GM23338 (cell line): ENCODE measurements around the gene TCP11L2. TPM values are rescaled to one million over a fixed set of nuclear protein-coding genes. Genes with fewer than 3 reads are reported as not detected.

Experiments used
- ATAC-seq: fragments of 200-7000 bp; cut with Tn5 transposase; 3 replicates; pipeline ENCODE4 v1.9.1; 2020
- DNase-seq: peaks from one replicate; pipeline ENCODE4 v3.0.0-alpha.2; 2015; ENCODE audit warnings: low spot score
- H2AFZ ChIP-seq: fragments of 200-600 bp; sonication (generic); 2 replicates; pipeline ENCODE4 v1.8.0; 2016; ENCODE audit warnings: antibody characterized with exemption, mild to moderate bottlenecking, moderate library complexity
- H3F3A ChIP-seq: fragments of 200-600 bp; sonication (generic); replicated peaks from 2 replicates; pipeline ENCODE4 v1.8.0; 2017; ENCODE audit warnings: antibody characterized with exemption, mixed run types, low read depth
- H3K27ac ChIP-seq: fragments of 200-600 bp; sonication (generic); 2 replicates; pipeline ENCODE4 v1.6.1; 2016; ENCODE audit warnings: low read depth
- H3K27me3 ChIP-seq: fragments of 200-600 bp; sonication (generic); 2 replicates; pipeline ENCODE4 v1.8.0; 2016; ENCODE audit warnings: mild to moderate bottlenecking, mixed run types, moderate library complexity; ENCODE audit not compliant: insufficient read depth
- H3K36me3 ChIP-seq: fragments of 200-600 bp; sonication (generic); 2 replicates; pipeline ENCODE4 v1.8.0; 2016; ENCODE audit warnings: mild to moderate bottlenecking; ENCODE audit not compliant: insufficient read depth
- H3K4me1 ChIP-seq: fragments of 200-600 bp; sonication (generic); 2 replicates; pipeline ENCODE4 v1.8.0; 2016; ENCODE audit warnings: mild to moderate bottlenecking, moderate library complexity; ENCODE audit not compliant: insufficient read depth
- H3K4me2 ChIP-seq: fragments of 200-600 bp; sonication (generic); 2 replicates; pipeline ENCODE4 v1.7.1; 2017; ENCODE audit warnings: mixed run types
- H3K4me3 ChIP-seq: fragments of 200-600 bp; sonication (generic); 2 replicates; pipeline ENCODE4 v1.6.1; 2016; ENCODE audit warnings: mixed run types
- H3K79me2 ChIP-seq: fragments of 200-600 bp; sonication (generic); replicated peaks from 2 replicates; pipeline ENCODE4 v1.8.0; 2017; ENCODE audit warnings: mild to moderate bottlenecking; ENCODE audit not compliant: insufficient read depth
- H3K9me2 ChIP-seq: fragments of 200-600 bp; sonication (generic); 2 replicates; pipeline ENCODE4 v1.8.0; 2017; ENCODE audit not compliant: insufficient read depth
- H4K20me1 ChIP-seq: fragments of 200-600 bp; sonication (generic); replicated peaks from 2 replicates; pipeline ENCODE4 v1.8.0; 2017; ENCODE audit warnings: mild to moderate bottlenecking; ENCODE audit not compliant: insufficient read depth
- H3K27ac Mint-ChIP-seq: 2 replicates; pipeline ENCODE4 v1.8.0; 2020; ENCODE audit warnings: inconsistent platforms, mild to moderate bottlenecking, moderate library complexity, mixed read lengths
- H3K27me3 Mint-ChIP-seq: 3 replicates; pipeline ENCODE4 v1.8.0; 2022; ENCODE audit warnings: low read depth, mild to moderate bottlenecking, moderate library complexity, mixed read lengths, inconsistent platforms; ENCODE audit not compliant: insufficient read depth, poor library complexity
- H3K36me3 Mint-ChIP-seq: 3 replicates; pipeline ENCODE4 v1.8.0; 2021; ENCODE audit warnings: low read depth, mild to moderate bottlenecking, inconsistent platforms, moderate library complexity, mixed read lengths
- H3K4me1 Mint-ChIP-seq: 3 replicates; pipeline ENCODE4 v1.8.0; 2020; ENCODE audit warnings: mild to moderate bottlenecking, inconsistent platforms, mixed read lengths
- H3K4me3 Mint-ChIP-seq: 3 replicates; pipeline ENCODE4 v1.8.0; 2021; ENCODE audit warnings: moderate library complexity, mild to moderate bottlenecking, inconsistent platforms, mixed read lengths
- H3K9me3 Mint-ChIP-seq: 3 replicates; pipeline ENCODE4 v1.8.0; 2020; ENCODE audit warnings: moderate library complexity, mild to moderate bottlenecking, inconsistent platforms, mixed read lengths
- CREB1 ChIP-seq: fragments of 250-450 bp; sonication (Bioruptor Pico); IDR thresholded peaks from 2 replicates; pipeline ENCODE4 v1.5.0; 2020; ENCODE audit warnings: low read depth, mild to moderate bottlenecking, moderate library complexity
- CTCF ChIP-seq, 2 experiments: fragments of 200-600 bp in 1 of 2; sonication (generic) in 1 of 2; conservative IDR thresholded peaks; 2 replicates each; pipeline versions ENCODE4 v1.5.1 to v1.6.1; 2016 to 2017; ENCODE audit warnings: antibody characterized with exemption in 2 of 2, low read depth in 2 of 2, mild to moderate bottlenecking in 2 of 2, moderate library complexity in 1 of 2
- ETS1 ChIP-seq: IDR thresholded peaks from 2 replicates; pipeline ENCODE4 v1.6.1; 2016; ENCODE audit warnings: antibody characterized with exemption
- EZH2 ChIP-seq: fragments of 200-600 bp; sonication (generic); IDR thresholded peaks from one replicate; pipeline ENCODE4 v1.8.0; 2017; ENCODE audit warnings: antibody characterized with exemption, mild to moderate bottlenecking, low read depth; ENCODE audit not compliant: unreplicated experiment
- JUNB ChIP-seq: IDR thresholded peaks from one replicate; pipeline ENCODE4 v1.6.1; 2016; ENCODE audit warnings: antibody characterized with exemption; ENCODE audit not compliant: unreplicated experiment
- NANOG ChIP-seq: IDR thresholded peaks from 2 replicates; pipeline ENCODE4 v1.6.1; 2016; ENCODE audit warnings: antibody characterized with exemption, borderline replicate concordance
- POLR2AphosphoS5 ChIP-seq: IDR thresholded peaks from 2 replicates; pipeline ENCODE4 v1.6.1; 2016; ENCODE audit warnings: antibody characterized with exemption, low read depth
- REST ChIP-seq: IDR thresholded peaks from one replicate; pipeline ENCODE4 v1.6.1; 2018; ENCODE audit warnings: antibody characterized with exemption; ENCODE audit not compliant: unreplicated experiment
- STAT1 ChIP-seq: IDR thresholded peaks from one replicate; pipeline ENCODE4 v1.6.1; 2016; ENCODE audit warnings: antibody characterized with exemption; ENCODE audit not compliant: unreplicated experiment
- ZNF114 ChIP-seq: fragments of 250-450 bp; sonication (Bioruptor Pico); IDR thresholded peaks from 2 replicates; pipeline ENCODE4 v1.5.0; 2020; ENCODE audit warnings: mild to moderate bottlenecking, moderate library complexity
- ZNF331 ChIP-seq: fragments of 250-450 bp; sonication (Bioruptor Pico); IDR thresholded peaks from 2 replicates; pipeline ENCODE4 v1.5.0; 2020; ENCODE audit warnings: low read depth, mild to moderate bottlenecking, moderate library complexity
- polyA plus RNA-seq: library from polyadenylated mRNA; unstranded; fragments of >200 nt; fragmentation: Nextera tagmentation; extraction: Ambion mirVana; gene quantifications from 2 replicates; pipeline ENCODE4 v1.2.1, GENCODE V29; 2016
- total RNA-seq: library from RNA; depleted of rRNA; stranded (reverse); fragments of >200 nt; shearing (Covaris generic); gene quantifications from 2 replicates; pipeline ENCODE4 v1.2.3, GENCODE V29; 2014

TCP11L2 gene
- total and polyA plus RNA-seq, 2 experiments from 2014 or later = 1.4 to 4.4 TPM

- TF ChIP-seq ETS1 (no peak), POLR2AphosphoS5 (no peak), STAT1 (no peak)
- no peaks in the 10 kb centered on the region for H3K36me3 ChIP-seq
- H3K36me3 Mint-ChIP-seq = no peaks in the 10 kb centered on the region
These were observed 47.0 kb upstream of the TCP11L2 start for GRCh38 chr12:106255493-106255892.

GRCh38 chr12:106255952-106256351 is 46.6 kb upstream of the TCP11L2 start:
- Histone ChIP-seq H3K4me1 (peaks cover 19% of the 10 kb centered on the region), H3K4me3 (no peak overlapping the region), H3K4me2 (no peak overlapping the region), H3F3A (no peaks in the 10 kb centered on the region), H3K27me3 (no peaks in the 10 kb centered on the region), H2AFZ (no peak overlapping the region), H3K79me2 (no peaks in the 10 kb centered on the region), H3K9me2 (no peaks in the 10 kb centered on the region), H3K27ac (no peak overlapping the region), H4K20me1 (no peaks in the 10 kb centered on the region), H3K36me3 (no peaks in the 10 kb centered on the region)
- Mint-ChIP-seq H3K4me3 (no peak overlapping the region), H3K36me3 (no peaks in the 10 kb centered on the region), H3K4me1 (peaks cover 9% of the 10 kb centered on the region; the same call in 2 of the 3 replicates), H3K27me3 (peaks cover 6% of the 10 kb centered on the region), H3K27ac (no peak overlapping the region), H3K9me3 (no peaks in the 10 kb centered on the region)
- TF ChIP-seq NANOG (no peak), ETS1 (no peak), STAT1 (no peak), REST (no peak), CREB1 (CRISPR knock-in tag) (no peak), CTCF (conservative IDR thresholded peaks at IDR 0.05; ENCODE audit: low read depth in 2 of 2) (no peak), ZNF114 (CRISPR knock-in tag) (no peak), ZNF331 (CRISPR knock-in tag) (no peak), JUNB (no peak), EZH2 (no peak), POLR2AphosphoS5 (no peak)
- DNase-seq (no peak), ATAC-seq (no peak)

More at GRCh38 chr12:106255493-106255892, 47.0 kb upstream of the TCP11L2 start:
- Mint-ChIP-seq H3K4me3 (no peak overlapping the region), H3K27me3 (peaks cover 6% of the 10 kb centered on the region), H3K4me1 (peaks cover 11% of the 10 kb centered on the region), H3K9me3 (no peaks in the 10 kb centered on the region), H3K27ac (no peak overlapping the region)
- no peaks in the 10 kb centered on the region for H3F3A ChIP-seq
- no peaks in the 10 kb centered on the region for H4K20me1 ChIP-seq
- H3K27me3 ChIP-seq = no peaks in the 10 kb centered on the region
- H3K4me3 ChIP-seq = no peak overlapping the region
- DNase-seq (no peak), ATAC-seq (no peak)
- H3K79me2 ChIP-seq = no peaks in the 10 kb centered on the region
- no peak overlapping the region for H2AFZ ChIP-seq
- peaks cover 19% of the 10 kb centered on the region for H3K4me1 ChIP-seq
- H3K27ac ChIP-seq = no peak overlapping the region
- no peaks in the 10 kb centered on the region for H3K9me2 ChIP-seq
- H3K4me2 ChIP-seq = no peak overlapping the region
